IMR-90 (cell line): Measurements from ENCODE around the gene USP30. TPM values are rescaled to one million over a fixed set of nuclear protein-coding genes. Genes with fewer than 3 reads are reported as not detected.

Experiments
- ATAC-seq: fragments of 200-7000 bp; cut with Tn5 transposase; 2 replicates; pipeline ENCODE4 v1.9.1; 2020; ENCODE audit warnings: low read depth, mild to moderate bottlenecking, moderate library complexity
- BruUV-seq: library from RNA; stranded (reverse); fragments of 400-500 nt; replicated peaks from 2 replicates; lab custom pipeline; 2021; lab: Mats Ljungman, UMichigan
- CTCF ChIA-PET: fragments of 300-600 bp; formaldehyde crosslinking; extraction: SDS; loops from one replicate; lab custom pipeline; 2021; ENCODE audit warnings: antibody characterized with exemption; lab: Yijun Ruan, JAX
- POLR2A ChIA-PET: fragments of 300-600 bp; sonication (Branson Sonifier 250); formaldehyde crosslinking; loops from one replicate; lab custom pipeline; 2022; ENCODE audit warnings: antibody characterized with exemption; ENCODE audit not compliant: unreplicated experiment; lab: Charles Lee
- DNase-seq: peaks from one replicate; pipeline ENCODE4 v3.0.0; 2013
- H2AFZ ChIP-seq: replicated peaks from 2 replicates; pipeline ENCODE3; 2013; ENCODE audit warnings: low read length, mild to moderate bottlenecking; ENCODE audit not compliant: poor library complexity
- H2AK5ac ChIP-seq: 2 replicates; pipeline ENCODE4 v1.6.1; 2013; ENCODE audit warnings: low read depth, low read length, inconsistent platforms
- H2AK9ac ChIP-seq: replicated peaks from 2 replicates; pipeline ENCODE3; 2013; ENCODE audit warnings: mild to moderate bottlenecking, low read depth, low read length, moderate library complexity; ENCODE audit not compliant: poor library complexity
- H2BK120ac ChIP-seq: 2 replicates; pipeline ENCODE4 v1.6.1; 2013; ENCODE audit warnings: low read depth, low read length, inconsistent platforms
- H2BK15ac ChIP-seq: 3 replicates; pipeline ENCODE4 v1.6.1; 2013; ENCODE audit warnings: low read depth, low read length, inconsistent platforms
- H2BK20ac ChIP-seq: 2 replicates; pipeline ENCODE4 v1.6.1; 2013; ENCODE audit warnings: low read depth, mild to moderate bottlenecking, inconsistent platforms, low read length, moderate library complexity
- H2BK5ac ChIP-seq: 2 replicates; pipeline ENCODE4 v1.6.1; 2013; ENCODE audit warnings: mild to moderate bottlenecking, low read depth, low read length, inconsistent platforms; ENCODE audit not compliant: poor library complexity, severe bottlenecking
- H3K14ac ChIP-seq: replicated peaks from 2 replicates; pipeline ENCODE4 v1.6.1; 2013; ENCODE audit warnings: low read depth, low read length, inconsistent platforms
- H3K18ac ChIP-seq: 2 replicates; pipeline ENCODE4 v1.6.1; 2013; ENCODE audit warnings: low read depth, low read length, control low read depth
- H3K23ac ChIP-seq: 2 replicates; pipeline ENCODE4 v1.6.1; 2013; ENCODE audit warnings: low read depth, low read length, inconsistent platforms
- H3K27ac ChIP-seq: 2 replicates; pipeline ENCODE4 v1.5.1; 2013; ENCODE audit warnings: mild to moderate bottlenecking, control low read depth, low read length; ENCODE audit not compliant: insufficient read depth
- H3K27me3 ChIP-seq: 2 replicates; pipeline ENCODE4 v1.6.1; 2013; ENCODE audit warnings: low read length; ENCODE audit not compliant: control insufficient read depth, insufficient read depth
- H3K36me3 ChIP-seq: 2 replicates; pipeline ENCODE4 v1.6.1; 2013; ENCODE audit warnings: low read length, mixed read lengths; ENCODE audit not compliant: control insufficient read depth, insufficient read depth
- H3K4ac ChIP-seq: 2 replicates; pipeline ENCODE4 v1.6.1; 2013; ENCODE audit warnings: low read depth, low read length, inconsistent platforms
- H3K4me1 ChIP-seq: 2 replicates; pipeline ENCODE4 v1.6.1; 2013; ENCODE audit warnings: low read length, mixed read lengths; ENCODE audit not compliant: control insufficient read depth, insufficient read depth
- H3K4me2 ChIP-seq: 2 replicates; pipeline ENCODE4 v1.6.1; 2013; ENCODE audit warnings: low read depth, mild to moderate bottlenecking, control low read depth, low read length, moderate library complexity
- H3K4me3 ChIP-seq: 2 replicates; pipeline ENCODE4 v1.5.1; 2013; ENCODE audit warnings: low read depth, mild to moderate bottlenecking, control low read depth, low read length, moderate library complexity; ENCODE audit not compliant: insufficient read depth
- H3K56ac ChIP-seq: 2 replicates; pipeline ENCODE4 v1.6.1; 2013; ENCODE audit warnings: low read length, inconsistent platforms; ENCODE audit not compliant: insufficient read depth; ENCODE audit errors: extremely low read depth
- H3K79me1 ChIP-seq, 2 experiments: 2 replicates each; pipeline ENCODE4 v1.6.1; 2013; ENCODE audit warnings: low read length in 2 of 2, inconsistent platforms in 1 of 2, low read depth in 1 of 2
- H3K9ac ChIP-seq: 2 replicates; pipeline ENCODE4 v1.6.1; 2013; ENCODE audit warnings: low read depth, low read length, control low read depth
- H3K9me1 ChIP-seq: 2 replicates; pipeline ENCODE4 v1.6.1; 2013; ENCODE audit warnings: low read length, inconsistent platforms; ENCODE audit not compliant: insufficient read depth
- H3K9me3 ChIP-seq: 2 replicates; pipeline ENCODE4 v1.6.1; 2013; ENCODE audit warnings: low read length; ENCODE audit not compliant: control insufficient read depth, insufficient read depth
- H4K20me1 ChIP-seq: 2 replicates; pipeline ENCODE4 v1.6.1; 2013; ENCODE audit warnings: low read length, inconsistent platforms; ENCODE audit not compliant: insufficient read depth
- H4K5ac ChIP-seq: 2 replicates; pipeline ENCODE4 v1.6.1; 2013; ENCODE audit warnings: mild to moderate bottlenecking, low read depth, low read length, control low read depth
- H4K8ac ChIP-seq, 2 experiments: 2 replicates each; pipeline ENCODE4 v1.6.1; 2013; ENCODE audit warnings: low read depth in 2 of 2, low read length in 2 of 2, control low read depth in 1 of 2, inconsistent platforms in 1 of 2
- H4K91ac ChIP-seq: 2 replicates; pipeline ENCODE4 v1.6.1; 2013; ENCODE audit warnings: low read depth, low read length, inconsistent platforms; ENCODE audit not compliant: insufficient read depth
- BHLHE40 ChIP-seq: fragments of 150-350 bp; IDR thresholded peaks from 2 replicates; pipeline ENCODE4 v1.6.1; 2016; ENCODE audit warnings: mild to moderate bottlenecking, low read depth, low read length
- CEBPB ChIP-seq: IDR thresholded peaks from 2 replicates; pipeline ENCODE4 v1.6.1; 2012; ENCODE audit warnings: low read depth, low read length, improper control_type of control experiment
- CHD1 ChIP-seq: IDR thresholded peaks from 2 replicates; pipeline ENCODE4 v1.6.1; 2012; ENCODE audit warnings: low read depth, low read length, improper control_type of control experiment
- CTCF ChIP-seq: conservative IDR thresholded peaks from 2 replicates; pipeline ENCODE4 v1.5.1; 2012; ENCODE audit warnings: mild to moderate bottlenecking, low read depth, low read length, improper control_type of control experiment
- ELK1 ChIP-seq: fragments of 150-350 bp; IDR thresholded peaks from 2 replicates; pipeline ENCODE4 v1.6.1; 2016; ENCODE audit warnings: low read depth, mild to moderate bottlenecking, low read length, moderate library complexity, borderline replicate concordance
- FOS ChIP-seq: fragments of 150-350 bp; IDR thresholded peaks from 2 replicates; pipeline ENCODE4 v1.6.1; 2016; ENCODE audit warnings: low read depth, low read length
- MAFK ChIP-seq: IDR thresholded peaks from 2 replicates; pipeline ENCODE4 v1.6.1; 2012; ENCODE audit warnings: low read depth, low read length, improper control_type of control experiment
- NFE2L2 ChIP-seq: fragments of 150-350 bp; IDR thresholded peaks from 2 replicates; pipeline ENCODE4 v1.6.1; 2016; ENCODE audit warnings: low read depth, mild to moderate bottlenecking, low read length
- RAD21 ChIP-seq: IDR thresholded peaks from 2 replicates; pipeline ENCODE4 v1.6.1; 2012; ENCODE audit warnings: low read length, improper control_type of control experiment
- RCOR1 ChIP-seq: IDR thresholded peaks from 2 replicates; pipeline ENCODE4 v1.6.1; 2012; ENCODE audit warnings: mild to moderate bottlenecking, low read length, improper control_type of control experiment; ENCODE audit not compliant: insufficient replicate concordance
- RFX5 ChIP-seq: IDR thresholded peaks from 2 replicates; pipeline ENCODE4 v1.8.0; 2012; ENCODE audit warnings: low read depth, mild to moderate bottlenecking, low read length, moderate library complexity
- SMC3 ChIP-seq: fragments of 150-350 bp; IDR thresholded peaks from 2 replicates; pipeline ENCODE4 v1.6.1; 2016; ENCODE audit warnings: low read depth, mild to moderate bottlenecking, antibody characterized with exemption, low read length, moderate library complexity
- USF2 ChIP-seq: fragments of 150-350 bp; IDR thresholded peaks from 2 replicates; pipeline ENCODE4 v1.6.1; 2017; ENCODE audit warnings: mild to moderate bottlenecking, antibody characterized with exemption, low read length, low read depth
- WGBS, 2 experiments: methylation state at CpG; one replicate each; pipeline versions ENCODE4 v1.1.5 to v1.1.7; 2013; ENCODE audit warnings: missing lambda C conversion rate in 2 of 2; ENCODE audit not compliant: insufficient read length in 1 of 2; ENCODE audit errors: extremely low coverage in 2 of 2; 5-methylcytosine and 5-hydroxymethylcytosine counted together
- dilution Hi-C: fragments of 300-500 bp; cut with HindIII; formaldehyde crosslinking; loops from one replicate; pipeline ENCODE4 v1.14.3; 2018; ENCODE audit warnings: low sequenced_read_pairs; ENCODE audit not compliant: unreplicated experiment
- in situ Hi-C: fragments of 300-500 bp; cut with MboI; formaldehyde crosslinking; loops from 3 replicates; pipeline ENCODE4 v1.14.3; 2019; ENCODE audit warnings: low sequenced_read_pairs, inconsistent platforms, mixed read lengths
- intact Hi-C: fragments of 100-400 bp; cut with micrococcal nuclease; formaldehyde crosslinking; loops from 2 replicates; pipeline ENCODE4 v1.10.0; 2022
- polyA plus RNA-seq, 3 experiments: library from polyadenylated mRNA; depleted of rRNA; stranded (reverse); fragments of >200 nt; gene quantifications; 2 replicates each; pipeline ENCODE4 v1.2.3, GENCODE V29; 2012; ENCODE audit warnings: low replicate concordance in 1 of 3
- total RNA-seq: library from RNA; depleted of rRNA; stranded (reverse); fragments of >200 nt; gene quantifications from 2 replicates; pipeline ENCODE4 v1.2.3, GENCODE V29; 2012

Gene USP30
- total and polyA plus RNA-seq, 2 of the 4 experiments (the other 2 are of a cell fraction), result 10.4 to 11.2 TPM

- WGBS, 2 experiments, result 75% methylated on average over 13 of the region's 17 CpGs; no CpG with 5 or more reads in 1 of the 2 experiments
- intact Hi-C loops, result no loop called here
- no peak overlapping the region for H3K18ac ChIP-seq
Observed at GRCh38 chr12:109069307-109070271, 17.2 kb downstream of the USP30 start.

More at GRCh38 chr12:109069307-109070271, 17.2 kb downstream of the USP30 start:
- H4K5ac ChIP-seq, result no peak overlapping the region
- H3K9me3 ChIP-seq, result no peaks in the 10 kb centered on the region
- H2BK15ac ChIP-seq, result no peak overlapping the region
- dilution Hi-C loops, result no loop called here
- H2AK5ac ChIP-seq, result no peak overlapping the region
- no peak overlapping the region for H3K4me3 ChIP-seq
- no peak overlapping the region for H2BK20ac ChIP-seq
- no TSS peak for BruUV-seq
- no peaks in the 10 kb centered on the region for H4K20me1 ChIP-seq
- ChIA-PET CTCF (no interaction called here), POLR2A (no interaction called here)
- DNase-seq (no peak), ATAC-seq (no peak)
- no peak overlapping the region for H4K91ac ChIP-seq
- H3K56ac ChIP-seq, result no peak overlapping the region
- no peaks in the 10 kb centered on the region for H3K79me1 ChIP-seq
- no peaks in the 10 kb centered on the region for H3K9me1 ChIP-seq
- H2AFZ ChIP-seq, result no peak overlapping the region
- no peak overlapping the region for H4K8ac ChIP-seq
- H3K9ac ChIP-seq, result no peak overlapping the region
- H3K4ac ChIP-seq, result no peak overlapping the region
- no peak overlapping the region for H3K27ac ChIP-seq
- TF ChIP-seq ELK1 (no peak), CHD1 (no peak), NFE2L2 (no peak), RCOR1 (no peak), CEBPB (no peak), MAFK (no peak), FOS (no peak), BHLHE40 (no peak), RAD21 (no peak), USF2 (no peak), RFX5 (no peak), CTCF (no peak), SMC3 (no peak)
- H2BK5ac ChIP-seq, result no peak overlapping the region
- in situ Hi-C loops, result no loop called here
- H3K4me1 ChIP-seq, result no peaks in the 10 kb centered on the region
- peaks cover 29% of the 10 kb centered on the region for H3K36me3 ChIP-seq
- no peaks in the 10 kb centered on the region for H3K27me3 ChIP-seq
- H3K23ac ChIP-seq, result no peak overlapping the region
- H3K4me2 ChIP-seq, result no peak overlapping the region
- H2AK9ac ChIP-seq, result no peak overlapping the region
- H3K14ac ChIP-seq, result no peak overlapping the region
- no peak overlapping the region for H2BK120ac ChIP-seq
